ENCODE measurements around the gene KNTC1. TPM values are rescaled to one million over a fixed set of nuclear protein-coding genes. Genes with fewer than 3 reads are reported as not detected.

Gene KNTC1
- total RNA-seq, 1 experiment from 2014 or later = 71.3 TPM

DNA sequence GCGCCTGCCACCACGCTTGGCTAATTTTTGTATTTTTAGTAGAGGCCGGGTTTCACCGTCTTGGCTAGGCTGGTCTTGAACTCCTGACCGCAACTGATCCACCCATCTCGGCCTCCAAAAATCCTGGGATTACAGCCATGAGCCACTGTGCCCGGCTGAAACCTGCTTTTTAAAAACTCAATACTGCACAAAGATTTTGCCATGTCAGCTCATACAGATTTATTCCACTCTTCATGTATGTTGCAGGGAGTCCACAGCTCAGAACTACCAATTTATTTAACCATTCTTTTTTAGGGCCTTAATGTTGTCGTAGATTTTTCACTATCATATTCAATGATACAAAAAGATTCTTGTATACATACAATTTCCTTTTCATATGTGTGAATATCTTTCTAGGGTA lies 46.3 kb upstream of the KNTC1 start:
- no peak overlapping the region for H3K9ac ChIP-seq (ENCODE audit: extremely low read depth, insufficient read length, low read length)
- no peak overlapping the region for H3K14ac ChIP-seq (ENCODE audit: insufficient read depth, low read length)
- H2BK12ac ChIP-seq (ENCODE audit: insufficient read length, low read depth, low read length) = no peak overlapping the region
- no peaks in the 10 kb centered on the region for H3K23me2 ChIP-seq (ENCODE audit: insufficient read length, low read depth, low read length, poor library complexity, severe bottlenecking)
- no peaks in the 10 kb centered on the region for H4K20me1 ChIP-seq (ENCODE audit: control insufficient read depth, insufficient read depth, insufficient read length)
- no peaks in the 10 kb centered on the region for H3K4me1 ChIP-seq (ENCODE audit: insufficient read depth, low read length)
- no peak overlapping the region for H3K18ac ChIP-seq (ENCODE audit: insufficient read length, low read depth, low read length)
- no peaks in the 10 kb centered on the region for H3K79me1 ChIP-seq (ENCODE audit: insufficient read depth, low read depth, low read length, poor library complexity, severe bottlenecking)
- H4K91ac ChIP-seq (ENCODE audit: insufficient read length, low read depth, low read length) = no peak overlapping the region
- H3K27me3 ChIP-seq (ENCODE audit: insufficient read depth, low read length) = no peaks in the 10 kb centered on the region
- H3K9me3 ChIP-seq (ENCODE audit: control insufficient read depth, low read depth, low read length) = no peaks in the 10 kb centered on the region
- Mint-ChIP-seq H3K36me3 (ENCODE audit: insufficient read depth in 1 of 3, low read depth in 3 of 3) (peaks cover 54 to 87% (median 75%) of the 10 kb centered on the region in 3 experiments; a peak in 6 of 7 replicates), H3K27me3 (ENCODE audit: low read depth) (no peaks in the 10 kb centered on the region), H3K4me1 (no peaks in the 10 kb centered on the region), H3K4me3 (no peak overlapping the region), H3K27ac (no peak overlapping the region), H3K9me3 (no peaks in the 10 kb centered on the region)
- H2AK5ac ChIP-seq (ENCODE audit: insufficient read length, low read length) = no peak overlapping the region
- H2BK20ac ChIP-seq (ENCODE audit: low read depth, low read length, poor library complexity, severe bottlenecking) = no peak overlapping the region
- H4K5ac ChIP-seq (ENCODE audit: insufficient read length, low read depth, low read length) = no peak overlapping the region
- H2BK15ac ChIP-seq (ENCODE audit: low read depth, low read length) = no peak overlapping the region
- no peak overlapping the region for H3K4me2 ChIP-seq (ENCODE audit: insufficient read depth, insufficient read length, low read length)
- no peak for DNase-seq
- no peak overlapping the region for H3K56ac ChIP-seq (ENCODE audit: insufficient read length, low read depth, low read length)
- no peak overlapping the region for H3K27ac ChIP-seq (ENCODE audit: insufficient read length, low read depth, low read length)
- no peak overlapping the region for H4K8ac ChIP-seq (replicated peaks; ENCODE audit: insufficient read length, low read depth, low read length)
- H3T11ph ChIP-seq (ENCODE audit: low read length) = no peak overlapping the region
- H2BK5ac ChIP-seq (ENCODE audit: insufficient read length, low read length) = no peak overlapping the region
- no peaks in the 10 kb centered on the region for H3K79me2 ChIP-seq (ENCODE audit: insufficient read depth, low read length)
- TF ChIP-seq, protein P1, sequence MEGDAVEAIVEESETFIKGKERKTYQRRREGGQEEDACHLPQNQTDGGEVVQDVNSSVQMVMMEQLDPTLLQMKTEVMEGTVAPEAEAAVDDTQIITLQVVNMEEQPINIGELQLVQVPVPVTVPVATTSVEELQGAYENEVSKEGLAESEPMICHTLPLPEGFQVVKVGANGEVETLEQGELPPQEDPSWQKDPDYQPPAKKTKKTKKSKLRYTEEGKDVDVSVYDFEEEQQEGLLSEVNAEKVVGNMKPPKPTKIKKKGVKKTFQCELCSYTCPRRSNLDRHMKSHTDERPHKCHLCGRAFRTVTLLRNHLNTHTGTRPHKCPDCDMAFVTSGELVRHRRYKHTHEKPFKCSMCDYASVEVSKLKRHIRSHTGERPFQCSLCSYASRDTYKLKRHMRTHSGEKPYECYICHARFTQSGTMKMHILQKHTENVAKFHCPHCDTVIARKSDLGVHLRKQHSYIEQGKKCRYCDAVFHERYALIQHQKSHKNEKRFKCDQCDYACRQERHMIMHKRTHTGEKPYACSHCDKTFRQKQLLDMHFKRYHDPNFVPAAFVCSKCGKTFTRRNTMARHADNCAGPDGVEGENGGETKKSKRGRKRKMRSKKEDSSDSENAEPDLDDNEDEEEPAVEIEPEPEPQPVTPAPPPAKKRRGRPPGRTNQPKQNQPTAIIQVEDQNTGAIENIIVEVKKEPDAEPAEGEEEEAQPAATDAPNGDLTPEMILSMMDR (conservative IDR thresholded peaks at IDR 0.05) = no peak
- WGBS (ENCODE audit: extremely low coverage, insufficient read length, low lambda C conversion rate) = no CpG with 5 or more reads among the region's 8 CpGs
- H2BK120ac ChIP-seq (ENCODE audit: low read depth, low read length, poor library complexity, severe bottlenecking) = no peak overlapping the region
- no peak overlapping the region for H3K23ac ChIP-seq (ENCODE audit: insufficient read length, low read depth, low read length)
- H2AFZ ChIP-seq (ENCODE audit: low read length) = no peak overlapping the region
- H3K4ac ChIP-seq (ENCODE audit: low read depth, low read length) = no peak overlapping the region

All from H9 (cell line).